Stomach (tissue), 9 donors: ENCODE measurements around the gene ELP4. TPM values are rescaled to one million over a fixed set of nuclear protein-coding genes. Genes with fewer than 3 reads are reported as not detected.
A peak's percentile ranks its signal among the peaks of the same experiment; 100 is the strongest.

Experiments used
- DNase-seq, 2 donors: peaks; one replicate each; pipeline versions ENCODE4 v3.0.0 to v3.0.0-alpha.2; 2013 to 2019
- H3K27ac ChIP-seq, 5 donors: fragments of 200-600 bp in 4 of 5; sonication (generic) in 4 of 5; one replicate each; pipeline ENCODE4 v1.5.1; 2013 to 2019; ENCODE audit warnings: mild to moderate bottlenecking in 1 of 5, moderate library complexity in 1 of 5
- H3K27me3 ChIP-seq, 3 donors: fragments of 200-600 bp; sonication (generic); one replicate each; pipeline ENCODE4 v1.5.1; 2017 to 2019; ENCODE audit warnings: mixed run types in 1 of 3
- H3K36me3 ChIP-seq, 4 donors: fragments of 200-600 bp; sonication (generic); 1 replicate in 3 of 4; 2 replicates in 1 of 4; pipeline ENCODE4 v1.5.1; 2016 to 2019
- H3K4me1 ChIP-seq, 4 donors: fragments of 200-600 bp; sonication (generic); one replicate each; pipeline ENCODE4 v1.5.1; 2016 to 2019
- H3K4me3 ChIP-seq, 4 donors: fragments of 200-600 bp; sonication (generic) in 3 of 4; one replicate each; pipeline ENCODE4 v1.5.1; 2016 to 2019; ENCODE audit warnings: mild to moderate bottlenecking in 1 of 4
- H3K9me3 ChIP-seq, 4 donors: fragments of 200-600 bp; sonication (generic); one replicate each; pipeline ENCODE4 v1.5.1; 2016 to 2019
- EP300 ChIP-seq: sonication (generic); formaldehyde crosslinking; IDR thresholded peaks from one replicate; pipeline ENCODE4 v1.6.1; 2017; ENCODE audit warnings: antibody characterized with exemption
- POLR2A ChIP-seq, 4 donors: fragments of 450-650 bp; IDR thresholded peaks; one replicate each; pipeline ENCODE4 v1.6.1; 2016; ENCODE audit warnings: antibody characterized with exemption in 4 of 4, control low read depth in 2 of 4, mild to moderate bottlenecking in 1 of 4, moderate library complexity in 1 of 4
- POLR2AphosphoS5 ChIP-seq, 3 donors: sonication (generic); formaldehyde crosslinking; IDR thresholded peaks; one replicate each; pipeline ENCODE4 v1.6.1; 2016; ENCODE audit warnings: antibody characterized with exemption in 3 of 3
- WGBS, 5 donors: extraction: QIAGEN DNeasy Blood & Tissue Kit in 3 of 5; methylation state at CpG; one replicate each; pipeline versions ENCODE4 v1.1.5 to v1.1.7; 2013 to 2018; 5-methylcytosine and 5-hydroxymethylcytosine counted together
- intact Hi-C: fragments of 100-400 bp; cut with DNase I; formaldehyde crosslinking; loops from one replicate; pipeline ENCODE4 v1.15.1; 2023; ENCODE audit warnings: low total_unique reads
- polyA plus RNA-seq, 3 donors: library from polyadenylated mRNA; stranded (reverse); fragments of 200-250 nt; gene quantifications; one replicate each; pipeline ENCODE4 v1.2.3, GENCODE V29; 2013
- total RNA-seq, 5 donors: library from RNA; depleted of rRNA; stranded (reverse); fragments of >200 nt; gene quantifications; one replicate each; pipeline versions ENCODE4 v1.1.0 to v1.2.3, GENCODE V29; 2014 to 2016
- TF ChIP-seq, protein P1 (sequence below), 7 experiments: fragments of 450-650 bp in 4 of 7; fragments of 200-600 bp in 3 of 7; sonication (generic) in 3 of 7; IDR thresholded peaks; one replicate each; pipeline ENCODE4 v1.5.1; 2016 to 2019; ENCODE audit warnings: antibody characterized with exemption in 7 of 7, control low read depth in 2 of 7, mild to moderate bottlenecking in 1 of 7
- donor health status: healthy with polysubstance abuse.
- donor health status: Bipolar disorder and iron deficiency.
- donor health status: healthy.

Gene ELP4
- total and polyA plus RNA-seq, 8 donors = 8.3 to 70.0 (median 20.9) TPM

DNA sequence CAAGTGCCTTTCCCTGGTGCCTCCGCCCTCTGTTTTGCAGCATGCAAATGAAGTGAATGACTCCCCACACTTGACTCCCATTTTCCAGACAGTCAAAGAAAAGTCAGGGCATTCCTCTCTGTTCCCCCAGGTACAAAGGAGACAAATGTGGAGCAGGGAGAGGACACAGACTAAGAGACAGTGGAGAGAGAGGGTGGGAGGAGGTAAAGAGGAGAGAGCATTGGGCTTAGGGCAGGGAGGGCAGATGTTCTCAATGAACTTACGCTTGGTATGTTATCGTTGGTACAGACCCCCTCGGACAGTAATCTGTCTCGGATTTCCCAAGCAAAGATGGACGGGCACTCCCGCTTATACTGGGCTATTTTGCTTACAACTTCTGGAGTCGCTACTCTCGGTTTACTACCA is 291.7 kb downstream of the ELP4 start:
- WGBS, 5 donors = 11 to 19% (median 14%) methylated on average over 9 of the region's 9 CpGs
- H3K4me3 ChIP-seq = no peak overlapping the region
- H3K36me3 ChIP-seq = no peaks in the 10 kb centered on the region
- peak in 1 of 2 donors; percentile 6 for DNase-seq
- peaks cover 25 to 55% (median 42%) of the 10 kb centered on the region in 4 donors for H3K4me1 ChIP-seq
- intact Hi-C loops = no loop called here
- H3K9me3 ChIP-seq = peaks cover 0 to 12% (median 3%) of the 10 kb centered on the region in 4 donors
- TF ChIP-seq, protein P1, sequence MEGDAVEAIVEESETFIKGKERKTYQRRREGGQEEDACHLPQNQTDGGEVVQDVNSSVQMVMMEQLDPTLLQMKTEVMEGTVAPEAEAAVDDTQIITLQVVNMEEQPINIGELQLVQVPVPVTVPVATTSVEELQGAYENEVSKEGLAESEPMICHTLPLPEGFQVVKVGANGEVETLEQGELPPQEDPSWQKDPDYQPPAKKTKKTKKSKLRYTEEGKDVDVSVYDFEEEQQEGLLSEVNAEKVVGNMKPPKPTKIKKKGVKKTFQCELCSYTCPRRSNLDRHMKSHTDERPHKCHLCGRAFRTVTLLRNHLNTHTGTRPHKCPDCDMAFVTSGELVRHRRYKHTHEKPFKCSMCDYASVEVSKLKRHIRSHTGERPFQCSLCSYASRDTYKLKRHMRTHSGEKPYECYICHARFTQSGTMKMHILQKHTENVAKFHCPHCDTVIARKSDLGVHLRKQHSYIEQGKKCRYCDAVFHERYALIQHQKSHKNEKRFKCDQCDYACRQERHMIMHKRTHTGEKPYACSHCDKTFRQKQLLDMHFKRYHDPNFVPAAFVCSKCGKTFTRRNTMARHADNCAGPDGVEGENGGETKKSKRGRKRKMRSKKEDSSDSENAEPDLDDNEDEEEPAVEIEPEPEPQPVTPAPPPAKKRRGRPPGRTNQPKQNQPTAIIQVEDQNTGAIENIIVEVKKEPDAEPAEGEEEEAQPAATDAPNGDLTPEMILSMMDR (IDR thresholded peaks at IDR 0.05) = no peak
- no peak for TF ChIP-seq POLR2AphosphoS5 (IDR thresholded peaks at IDR 0.05)
- TF ChIP-seq EP300 = no peak
- peaks cover 66 to 100% (median 99%) of the 10 kb centered on the region in 3 donors for H3K27me3 ChIP-seq
- H3K27ac ChIP-seq = no peak overlapping the region

DNA sequence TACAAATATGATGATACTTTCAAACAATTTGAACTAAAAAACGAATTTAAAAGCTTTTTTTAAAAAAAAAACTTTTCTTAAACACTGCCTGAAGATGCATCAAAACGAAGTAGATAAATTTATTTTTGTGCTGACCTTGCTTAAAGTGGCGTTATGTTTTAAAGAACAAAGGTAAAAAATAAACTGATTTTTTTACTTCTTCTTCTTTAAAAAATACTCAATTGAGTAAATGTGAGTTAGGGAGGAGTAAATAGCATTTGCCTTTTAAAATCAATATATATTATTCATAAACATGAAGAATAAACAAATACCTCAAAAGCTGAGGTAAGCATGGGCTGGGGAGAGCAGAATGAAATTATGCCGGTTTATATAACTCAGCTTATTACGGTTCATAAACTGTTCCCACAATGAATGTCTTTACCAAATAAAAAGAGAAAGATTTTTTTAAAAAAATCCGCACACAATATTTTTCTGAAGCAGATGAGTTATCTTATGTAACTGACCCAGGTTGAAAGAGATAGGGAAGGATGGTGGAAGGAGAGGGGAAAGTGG is 292.5 kb downstream of the ELP4 start:
- no peak for DNase-seq
- intact Hi-C loops = no loop called here
- 11 to 13% (median 11%) methylated on average over 6 of the region's 6 CpGs for WGBS, 5 donors

DNA sequence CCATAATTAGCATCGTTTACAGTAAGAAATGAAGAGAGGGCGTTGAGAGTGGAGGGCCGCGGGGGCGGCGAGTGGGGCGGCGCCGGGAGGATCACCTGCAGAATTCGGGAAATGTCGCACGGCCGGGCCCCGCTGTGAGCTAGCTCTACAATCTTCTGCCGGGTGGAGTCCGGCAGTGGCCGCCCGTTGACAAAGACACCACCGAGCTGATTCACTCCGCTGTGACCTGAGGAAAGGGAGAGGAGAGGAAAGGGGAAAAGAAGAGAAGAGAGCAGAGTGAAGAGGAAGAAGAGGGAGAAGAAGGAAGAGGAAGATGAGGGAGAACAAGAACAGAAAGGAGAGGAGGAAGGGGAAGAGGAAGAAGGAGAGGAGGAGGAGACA is 293.0 kb downstream of the ELP4 start:
- H3K9me3 ChIP-seq = peaks cover 0 to 12% (median 3%) of the 10 kb centered on the region in 4 donors
- 6 to 10% (median 9%) methylated on average over 20 of the region's 20 CpGs for WGBS, 5 donors
- no peak overlapping the region for H3K4me3 ChIP-seq
- intact Hi-C loops = no loop called here
- TF ChIP-seq, protein P1 (IDR thresholded peaks at IDR 0.05) = no peak
- TF ChIP-seq POLR2AphosphoS5 (IDR thresholded peaks at IDR 0.05) (no peak), POLR2A (IDR thresholded peaks at IDR 0.05) (no peak), EP300 (no peak)
- H3K4me1 ChIP-seq = peaks cover 25 to 51% (median 42%) of the 10 kb centered on the region in 4 donors
- H3K27me3 ChIP-seq = peaks cover 70 to 100% (median 99%) of the 10 kb centered on the region in 3 donors
- H3K36me3 ChIP-seq = no peaks in the 10 kb centered on the region
- DNase-seq = peak in 1 of 2 donors; percentile 3
- no peak overlapping the region for H3K27ac ChIP-seq

More for the DNA sequence above, 292.5 kb downstream of the ELP4 start:
- TF ChIP-seq, protein P1 (IDR thresholded peaks at IDR 0.05) = no peak
- no peak for TF ChIP-seq POLR2AphosphoS5 (IDR thresholded peaks at IDR 0.05)
- TF ChIP-seq POLR2A (IDR thresholded peaks at IDR 0.05) = no peak
- no peak for TF ChIP-seq EP300
- H3K27me3 ChIP-seq = peaks cover 68 to 100% (median 99%) of the 10 kb centered on the region in 3 donors
- H3K27ac ChIP-seq = no peak overlapping the region
- H3K4me3 ChIP-seq = no peak overlapping the region
- peaks cover 25 to 56% (median 43%) of the 10 kb centered on the region in 4 donors for H3K4me1 ChIP-seq
- H3K9me3 ChIP-seq = peaks cover 0 to 12% (median 3%) of the 10 kb centered on the region in 4 donors
- no peaks in the 10 kb centered on the region for H3K36me3 ChIP-seq

DNA sequence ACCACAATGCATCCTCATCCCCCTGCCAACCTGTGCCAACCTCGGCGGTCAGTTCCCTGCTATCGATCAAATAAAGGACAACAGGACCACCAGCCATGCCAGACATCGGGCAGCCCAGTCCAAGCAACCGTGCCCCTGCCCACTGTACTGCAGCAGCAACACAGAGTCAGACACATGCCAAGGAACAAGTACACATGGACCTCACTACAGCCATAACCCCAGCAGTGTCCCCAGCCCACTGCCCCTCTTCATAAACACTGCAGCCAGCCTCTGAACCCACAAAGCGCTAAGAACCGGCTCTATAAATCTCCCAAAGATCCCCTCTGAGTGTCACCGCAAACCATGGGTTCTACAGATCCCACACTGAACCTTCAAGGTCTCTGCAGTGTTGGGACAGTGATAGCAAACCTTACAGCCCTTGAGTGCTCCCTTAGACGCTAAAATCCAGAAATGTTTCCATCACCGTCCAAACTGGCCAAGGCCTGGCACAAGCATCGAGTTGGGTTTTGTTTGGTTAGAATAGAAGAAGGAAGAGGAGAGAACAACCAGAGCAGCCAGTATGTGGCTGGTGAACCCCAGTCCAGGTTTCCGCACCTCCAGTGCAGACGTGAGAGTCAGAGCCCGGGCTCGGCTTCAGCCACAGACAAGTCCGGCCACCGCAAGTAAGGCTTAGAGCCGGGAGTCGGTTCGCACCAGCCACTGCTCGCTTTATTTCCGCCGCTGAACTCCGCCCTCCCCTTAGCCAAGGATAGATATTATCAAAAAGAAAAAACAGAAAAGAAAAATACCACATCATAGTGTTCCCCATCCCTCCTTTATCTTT is 293.6 kb downstream of the ELP4 start:
- intact Hi-C loops = no loop called here
- peak in 1 of 2 donors; percentile 33 for DNase-seq
- no peaks in the 10 kb centered on the region for H3K36me3 ChIP-seq
- H3K27me3 ChIP-seq = peaks cover 73 to 100% (median 99%) of the 10 kb centered on the region in 3 donors
- H3K4me3 ChIP-seq = no peak overlapping the region
- H3K27ac ChIP-seq = no peak overlapping the region
- peaks cover 0 to 12% (median 3%) of the 10 kb centered on the region in 4 donors for H3K9me3 ChIP-seq
- TF ChIP-seq POLR2A (IDR thresholded peaks at IDR 0.05) (no peak), EP300 (no peak), POLR2AphosphoS5 (IDR thresholded peaks at IDR 0.05) (no peak)
- TF ChIP-seq, protein P1 (IDR thresholded peaks at IDR 0.05) = no peak
- 7 to 10% (median 8%) methylated on average over 23 to 24 of the region's 24 CpGs for WGBS, 5 donors
- H3K4me1 ChIP-seq = peaks cover 24 to 45% (median 38%) of the 10 kb centered on the region in 4 donors
